GM18505 (cell line): ENCODE measurements around the gene C14orf180.

ENCODE experiments used
- ATAC-seq: cut with Tn5 transposase; IDR thresholded peaks from one replicate; pipeline ENCODE4 v1.9.1; 2021; ENCODE audit not compliant: unreplicated experiment
- POLR2A ChIP-seq: IDR thresholded peaks from 4 replicates; pipeline ENCODE4 v1.6.1; 2011; ENCODE audit warnings: borderline replicate concordance; ENCODE audit not compliant: insufficient read depth, insufficient read length; ENCODE audit errors: extremely low read depth

The C14orf180 gene

DNA sequence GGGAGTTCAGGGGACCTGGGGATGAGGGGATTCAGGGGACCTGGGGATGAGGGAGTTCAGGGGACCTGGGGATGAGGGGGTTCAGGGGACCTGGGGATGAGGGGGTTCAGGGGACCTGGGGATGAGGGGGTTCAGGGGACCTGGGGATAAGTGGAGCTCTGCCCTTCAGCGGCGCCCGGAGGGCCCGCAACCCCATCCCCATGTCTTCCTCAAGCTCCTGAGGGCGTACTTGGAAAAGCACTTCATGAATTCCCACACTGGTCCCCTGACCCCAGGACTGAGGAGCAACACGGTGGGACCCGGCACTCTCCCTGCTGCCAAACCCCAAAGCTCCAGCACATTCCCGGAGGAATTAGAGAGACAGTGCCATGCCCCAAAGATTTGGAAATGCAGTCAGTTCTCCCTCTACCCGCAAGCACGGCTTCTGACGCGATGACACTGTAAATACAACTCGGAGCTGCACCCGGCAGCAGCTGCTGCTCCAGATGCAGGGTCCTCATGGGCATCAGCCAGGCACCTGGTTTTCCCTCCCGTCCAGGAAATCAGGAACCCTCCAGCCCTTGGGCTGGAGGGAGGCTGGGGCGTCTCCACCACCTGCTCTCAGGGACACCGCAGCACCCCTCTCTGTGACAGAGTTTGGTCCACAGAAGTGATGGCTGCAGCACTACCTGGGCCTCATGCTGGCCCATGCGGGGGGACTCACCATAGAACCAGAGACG is 32.8 kb upstream of the C14orf180 start:
- TF ChIP-seq POLR2A, result no peak
- no peak for ATAC-seq

DNA sequence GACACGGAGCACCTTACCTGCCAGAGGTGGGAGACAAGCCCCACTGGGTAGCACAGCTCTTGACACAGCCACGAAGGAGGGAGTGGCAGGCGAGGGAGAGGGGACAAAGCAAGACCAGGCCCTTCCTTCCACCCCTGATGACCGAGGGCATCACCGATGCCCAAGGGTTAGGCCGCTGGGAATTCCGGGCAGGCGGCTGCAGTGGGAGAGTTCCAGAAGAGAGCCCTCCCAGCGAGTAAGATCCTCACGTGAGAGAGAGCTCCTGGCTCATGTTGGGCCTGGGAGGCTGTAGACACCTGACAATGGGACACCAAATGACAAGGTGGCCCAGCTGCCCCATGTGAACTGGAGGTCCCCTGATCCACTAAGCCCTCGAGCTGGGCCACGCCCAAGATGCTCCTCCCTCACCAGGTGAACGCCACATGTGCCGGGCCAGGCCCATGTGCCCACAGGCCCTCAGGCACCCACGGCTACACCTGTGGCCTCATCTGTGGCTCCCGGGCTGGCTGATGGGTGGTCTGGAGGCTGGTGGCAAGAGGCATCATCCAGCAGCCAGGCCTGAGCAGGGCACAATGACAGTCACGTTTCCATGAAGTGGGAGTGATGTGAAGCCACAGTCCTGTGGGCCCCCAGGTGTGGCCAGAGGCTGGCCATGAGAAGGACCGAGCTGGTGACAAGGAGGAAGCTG is 32.1 kb upstream of the C14orf180 start:
- no peak for TF ChIP-seq POLR2A
- no peak for ATAC-seq

DNA sequence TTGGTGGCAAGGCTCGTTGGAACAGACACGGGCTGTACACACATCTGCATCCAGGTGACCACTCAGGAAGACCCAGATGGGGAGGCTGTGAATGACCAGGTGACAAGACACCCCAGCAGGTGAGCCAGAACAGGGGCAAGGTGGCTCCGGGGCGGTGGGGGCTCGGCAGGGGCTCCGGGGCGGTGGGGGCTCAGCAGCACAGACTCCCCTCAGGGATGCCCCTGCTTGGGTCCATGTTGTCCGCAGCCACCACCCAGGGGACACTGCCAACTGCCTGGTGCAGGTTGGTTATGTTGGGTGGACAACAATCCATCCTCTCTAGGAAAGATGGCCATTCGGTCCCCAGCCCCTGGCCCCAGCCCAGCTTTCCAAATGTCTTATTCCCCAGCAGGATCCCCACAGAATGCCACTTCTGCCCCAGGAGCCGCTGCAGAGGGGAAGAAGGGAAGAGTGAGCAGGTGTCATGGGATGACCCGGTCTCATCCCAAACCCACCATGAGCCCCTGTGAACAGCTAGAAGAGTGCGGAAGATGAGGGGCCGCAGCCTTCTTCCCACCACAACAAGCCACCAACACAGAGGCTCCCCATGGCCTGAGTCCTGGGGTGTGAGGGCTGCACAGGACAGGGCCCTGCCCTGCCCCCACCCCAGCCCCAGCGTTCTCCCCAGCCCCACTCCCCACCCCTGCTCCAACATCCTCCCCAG is 31.4 kb upstream of the C14orf180 start:
- TF ChIP-seq POLR2A, result no peak
- ATAC-seq, result no peak

DNA sequence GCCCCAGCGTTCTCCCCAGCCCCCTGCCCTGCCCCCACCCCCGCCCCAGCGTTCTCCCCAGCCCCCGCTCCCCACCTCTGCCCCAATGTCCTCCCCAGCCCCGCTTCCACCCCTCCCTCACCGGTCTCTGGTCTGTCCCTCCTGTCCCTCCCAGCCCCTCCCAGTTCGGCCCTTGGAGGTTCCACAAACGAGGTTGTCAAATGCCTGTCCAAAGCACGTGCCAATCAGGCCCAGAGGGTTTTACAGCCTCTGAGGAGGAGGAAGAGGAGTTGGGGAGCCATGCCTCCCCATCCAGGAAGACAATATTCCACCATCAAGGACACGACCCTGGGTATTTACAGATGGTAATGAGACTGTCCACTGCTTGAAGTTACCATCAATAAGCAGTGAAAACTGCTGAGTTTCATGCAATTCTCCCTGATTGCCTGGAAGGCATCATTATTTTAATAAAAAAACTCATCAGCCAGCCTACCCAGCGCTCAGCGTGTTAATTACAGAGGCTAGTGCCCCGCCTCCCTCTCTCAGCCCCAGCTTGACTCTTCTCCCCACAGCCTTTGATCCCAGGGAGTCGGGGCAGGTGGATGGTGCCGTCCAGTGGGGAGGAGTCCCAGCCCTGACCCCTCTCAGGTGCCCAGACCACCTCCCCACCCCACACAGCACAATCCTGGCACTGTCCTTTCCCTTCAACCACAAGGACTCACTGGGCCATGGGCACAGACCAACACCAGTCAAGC is 30.6 kb upstream of the C14orf180 start:
- no peak for TF ChIP-seq POLR2A
- ATAC-seq, result no peak

DNA sequence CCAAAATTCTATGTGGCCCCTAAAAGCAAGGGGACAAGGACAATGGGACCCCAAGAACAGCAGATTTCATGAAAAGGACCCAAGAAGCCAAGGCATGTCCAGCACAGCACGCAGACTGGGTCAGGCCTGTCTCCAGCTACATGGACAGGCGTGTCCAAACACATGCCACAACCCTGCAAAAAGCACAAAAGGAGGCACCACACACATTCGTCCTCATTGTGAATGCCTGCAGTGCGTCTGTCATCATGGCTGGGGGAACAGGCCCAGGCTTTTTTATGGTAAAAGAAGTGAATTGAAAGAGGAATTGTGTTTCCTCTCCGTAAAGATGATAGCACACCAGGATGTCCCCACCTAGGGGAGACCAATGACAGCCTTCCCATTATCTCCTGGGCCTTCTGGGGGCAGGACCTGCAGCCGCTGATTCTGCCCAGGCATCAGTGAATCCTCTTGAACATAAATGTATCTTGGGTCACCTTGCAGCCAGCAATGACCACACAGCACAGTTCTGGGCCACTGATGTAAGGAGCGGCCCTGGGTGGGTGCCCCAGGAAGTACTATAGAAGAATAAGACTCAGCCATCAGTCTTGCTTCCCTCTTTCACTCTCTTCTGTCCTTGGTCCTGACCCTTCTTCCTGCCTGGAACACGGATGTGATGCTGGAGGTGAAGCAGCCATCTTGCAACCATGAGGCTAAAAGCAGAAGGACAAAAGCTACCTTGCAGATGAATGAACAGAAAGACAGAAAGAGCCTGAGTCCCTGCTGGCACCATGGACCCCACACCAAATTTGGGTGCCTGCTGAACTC is 29.8 kb upstream of the C14orf180 start:
- no peak for ATAC-seq
- no peak for TF ChIP-seq POLR2A

DNA sequence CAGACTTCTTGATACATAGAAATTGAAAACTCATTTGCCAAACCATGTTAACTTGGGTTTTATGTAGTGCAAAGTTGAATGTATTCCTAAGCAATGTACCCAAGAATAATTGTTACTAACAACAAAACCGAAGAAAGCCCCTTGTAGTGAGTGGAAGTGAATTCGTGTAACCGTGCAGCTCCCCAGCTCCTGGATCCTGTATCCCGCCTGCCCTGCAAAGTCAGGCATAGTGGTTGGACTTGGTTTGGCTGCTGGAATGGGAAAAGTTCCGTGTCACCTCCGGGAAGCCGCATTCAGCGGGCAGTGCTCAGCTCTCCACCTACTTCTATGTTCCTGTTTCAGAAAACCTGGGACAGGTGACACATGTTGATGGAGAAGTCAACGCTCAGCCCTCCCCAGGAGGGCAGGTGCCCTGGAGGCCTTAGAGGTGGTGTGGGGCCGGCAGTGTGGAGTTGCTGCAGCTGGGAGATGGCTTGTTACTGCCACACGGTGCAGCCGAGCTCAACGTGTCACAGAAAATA is 29.2 kb upstream of the C14orf180 start:
- TF ChIP-seq POLR2A, result no peak
- no peak for ATAC-seq

DNA sequence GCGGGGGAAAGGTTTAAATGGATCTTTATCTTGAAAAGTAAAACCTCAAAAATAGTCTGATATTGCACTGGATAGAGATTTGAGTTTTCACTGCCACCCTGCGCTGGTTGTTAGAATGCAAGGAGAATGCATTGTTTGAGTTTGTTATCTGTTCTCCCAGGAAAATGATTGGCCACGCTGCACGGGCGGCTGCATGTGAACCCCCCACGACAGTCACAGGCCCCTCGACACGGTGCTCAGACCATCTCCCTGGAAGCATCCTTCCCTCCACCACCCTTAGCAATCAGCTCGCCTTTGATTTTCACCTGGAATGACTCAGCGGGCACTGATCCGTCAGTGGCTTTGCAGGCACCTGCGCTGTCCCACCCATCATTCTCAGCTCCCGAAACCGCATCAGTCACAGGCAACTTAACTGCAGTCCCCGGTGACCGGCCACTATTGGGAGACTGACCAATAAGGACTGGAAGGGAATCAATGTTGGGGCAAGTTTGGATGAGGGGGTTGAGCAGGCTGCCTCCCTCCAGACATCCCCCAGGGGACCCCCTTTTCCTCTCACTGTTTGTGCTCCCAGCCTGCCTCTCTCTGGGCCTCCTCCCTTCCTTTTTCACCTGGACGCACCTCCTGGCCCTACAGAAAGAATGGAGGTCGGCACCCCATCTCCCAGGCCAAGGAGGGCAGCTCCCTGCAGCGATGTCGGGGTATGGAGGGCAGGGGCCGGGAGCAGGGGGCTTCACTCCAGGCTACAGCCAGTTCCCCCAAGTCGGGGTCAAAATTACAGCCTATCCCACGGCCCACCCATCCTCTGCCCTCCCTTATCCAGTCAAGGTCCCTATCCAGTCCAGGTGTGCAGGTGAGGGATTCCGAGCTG is 28.5 kb upstream of the C14orf180 start:
- TF ChIP-seq POLR2A, result no peak
- no peak for ATAC-seq

DNA sequence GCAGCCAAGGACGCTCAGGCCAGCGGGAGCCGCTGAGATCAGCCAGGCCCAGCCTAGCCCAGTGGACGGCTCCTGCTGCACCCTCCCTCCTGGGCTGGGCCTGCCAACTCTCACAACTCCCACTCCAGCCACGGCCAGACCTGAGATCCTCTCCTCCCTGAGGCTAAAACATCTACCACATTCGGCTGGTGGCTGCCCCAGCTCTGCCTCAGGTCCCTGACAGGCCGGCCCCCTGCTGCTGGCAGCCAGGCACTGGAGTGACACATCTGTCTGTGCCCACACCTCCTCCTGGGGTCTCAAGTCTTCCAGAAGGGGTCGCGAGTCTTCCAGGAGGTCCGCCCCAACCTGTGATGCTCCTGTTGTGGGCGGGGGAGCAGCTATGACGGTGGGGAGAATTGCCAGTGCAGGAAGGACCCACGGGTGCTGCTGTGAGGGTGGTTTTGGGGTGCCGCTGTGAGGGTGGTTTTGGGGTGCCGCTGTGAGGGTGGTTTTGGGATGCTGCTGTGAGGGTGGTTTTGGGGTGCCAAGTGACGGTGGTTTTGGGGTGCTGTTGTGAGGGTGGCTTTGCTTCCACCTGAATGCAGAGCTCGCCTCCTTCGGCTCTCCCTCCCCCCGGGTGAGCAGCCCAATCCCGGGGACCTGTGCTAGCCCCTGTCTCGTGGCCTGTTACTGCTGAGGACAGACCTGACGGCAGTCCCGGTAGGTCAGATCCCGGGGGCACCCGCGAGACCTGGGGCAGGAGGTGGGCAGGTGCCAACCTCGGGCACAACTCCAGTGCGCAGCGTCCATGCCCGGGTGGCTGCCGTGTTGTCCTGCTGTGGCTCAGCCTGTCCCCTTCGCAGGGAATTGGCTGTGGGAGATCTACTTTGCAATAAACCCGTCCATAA is 27.5 kb upstream of the C14orf180 start:
- no peak for TF ChIP-seq POLR2A
- ATAC-seq, result no peak

DNA sequence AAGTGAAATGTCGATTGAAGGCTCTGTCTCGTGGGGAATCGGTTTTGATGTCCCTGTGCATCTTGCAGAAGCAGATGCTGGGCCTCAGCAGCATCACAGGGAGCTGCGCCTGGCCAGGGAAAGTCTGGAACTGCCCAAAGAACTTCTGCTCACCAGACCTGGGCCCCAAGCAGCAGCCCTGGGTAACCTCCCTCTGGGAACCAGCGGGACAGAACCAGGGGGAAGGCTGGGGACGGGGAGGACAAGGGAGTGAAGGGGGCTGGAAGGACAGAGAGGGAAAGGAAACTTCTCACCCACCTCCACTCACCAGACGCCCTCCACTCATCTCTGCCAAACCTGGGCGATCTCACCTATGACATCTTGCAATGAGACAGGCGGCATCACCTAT is 26.8 kb upstream of the C14orf180 start:
- TF ChIP-seq POLR2A, result no peak
- ATAC-seq, result no peak

DNA sequence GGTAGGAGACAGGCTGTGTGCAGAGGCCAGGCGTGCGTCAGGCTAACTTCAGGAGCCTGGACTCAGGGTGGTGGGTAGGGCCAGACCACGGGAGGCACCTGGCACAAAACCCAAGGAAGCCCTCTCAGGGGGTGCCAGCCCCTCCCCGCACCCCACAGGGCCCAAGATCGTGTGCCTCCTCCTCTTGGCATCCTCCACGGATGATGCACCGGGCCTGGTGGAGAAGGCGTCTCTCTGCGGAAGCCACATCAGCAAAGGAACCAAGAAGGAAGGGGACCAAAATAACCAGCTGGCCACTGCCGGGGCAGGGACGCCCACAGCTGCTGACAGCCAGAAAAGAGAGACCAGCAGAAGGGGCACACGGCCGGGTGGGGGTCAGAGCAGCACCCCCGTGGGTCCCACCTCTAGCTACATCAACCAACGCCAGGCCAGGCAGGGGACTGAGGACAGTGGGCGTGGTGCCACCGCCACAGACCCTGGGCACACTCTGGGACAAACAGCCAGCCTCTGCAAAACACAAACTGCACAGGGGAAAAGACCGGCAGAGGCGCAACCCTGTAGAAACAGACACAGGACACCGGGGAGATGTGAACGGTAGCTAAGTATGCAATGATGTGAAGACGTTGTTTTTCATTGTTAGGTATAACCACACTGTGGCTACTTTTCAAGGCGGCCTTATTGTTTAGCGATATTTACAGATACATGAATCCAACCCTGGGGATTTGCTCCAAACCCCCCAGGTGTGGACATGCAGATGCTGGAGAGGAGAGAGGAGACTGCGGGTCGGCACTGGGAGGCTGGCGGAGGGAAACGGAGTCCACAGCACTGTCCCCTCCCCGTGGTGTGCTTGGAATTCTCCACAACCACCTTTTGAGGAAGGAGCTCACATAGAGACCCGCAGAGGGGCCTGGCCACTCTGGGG is 26.1 kb upstream of the C14orf180 start:
- no peak for TF ChIP-seq POLR2A
- ATAC-seq, result no peak
